GM21367 (cell line): ENCODE results near the gene TENT4B.

ENCODE experiments used
- ATAC-seq: cut with Tn5 transposase; IDR thresholded peaks from one replicate; pipeline ENCODE4 v1.9.1; 2021; ENCODE audit not compliant: unreplicated experiment

TENT4B gene

DNA sequence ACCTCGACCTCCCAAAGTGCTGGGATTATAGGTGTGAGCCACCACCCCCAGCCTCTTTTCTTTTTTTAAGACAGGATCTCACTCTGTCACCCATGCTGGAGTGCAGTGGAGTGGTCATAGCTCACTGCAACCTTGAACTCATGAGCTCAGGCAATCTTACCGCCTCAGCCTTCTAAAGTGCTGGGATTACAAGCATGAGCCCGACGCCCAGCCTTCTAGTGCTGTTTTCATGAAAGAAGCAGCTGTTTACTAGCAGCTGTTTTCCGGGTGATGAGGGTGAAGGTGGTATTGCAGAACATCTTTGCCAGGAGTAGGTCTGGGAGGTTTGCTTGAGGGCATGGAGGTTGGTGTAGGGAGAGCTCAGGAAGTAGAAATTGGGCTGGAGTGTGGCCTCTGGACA, 115.2 kb downstream of the TENT4B start:
- no peak for ATAC-seq

- ATAC-seq, result no peak
These were observed 116.1 kb downstream of the TENT4B start for GRCh38 chr16:50269061-50269705.

DNA sequence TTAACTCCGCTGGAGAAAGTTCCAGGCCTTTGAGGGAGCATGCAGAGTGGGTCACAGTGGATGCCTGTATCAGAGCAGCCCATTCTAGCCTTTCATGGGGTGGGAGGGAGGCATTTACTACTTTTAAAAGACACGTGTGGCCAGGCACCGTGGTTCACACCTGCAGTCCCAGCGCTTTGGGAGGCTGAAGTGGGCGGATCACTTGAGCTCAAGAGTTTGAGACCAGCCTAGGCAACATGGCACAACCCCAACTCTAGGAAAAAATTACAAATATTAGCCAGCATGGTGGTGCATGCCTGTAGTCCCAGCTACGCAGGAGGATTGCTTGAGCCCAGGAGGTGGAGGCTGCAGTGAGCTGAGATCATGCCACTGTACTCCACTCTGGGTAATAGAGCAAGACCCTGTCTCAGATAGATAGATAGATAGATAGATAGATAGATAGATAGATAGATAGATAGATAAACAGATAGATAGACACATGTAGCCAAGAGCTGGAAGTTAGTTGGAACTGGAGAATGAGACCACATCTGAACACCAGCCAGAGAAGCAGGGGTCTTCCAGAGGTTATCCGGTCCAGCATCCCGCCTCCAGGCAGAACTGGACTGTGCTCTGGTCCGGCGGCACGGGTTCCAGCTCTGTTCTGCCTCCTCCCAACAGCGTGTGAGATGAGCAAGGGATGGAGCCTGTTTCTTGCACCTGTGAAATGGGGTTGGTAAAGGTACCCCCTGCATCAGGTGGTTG, 116.8 kb downstream of the TENT4B start:
- ATAC-seq, result no peak

DNA sequence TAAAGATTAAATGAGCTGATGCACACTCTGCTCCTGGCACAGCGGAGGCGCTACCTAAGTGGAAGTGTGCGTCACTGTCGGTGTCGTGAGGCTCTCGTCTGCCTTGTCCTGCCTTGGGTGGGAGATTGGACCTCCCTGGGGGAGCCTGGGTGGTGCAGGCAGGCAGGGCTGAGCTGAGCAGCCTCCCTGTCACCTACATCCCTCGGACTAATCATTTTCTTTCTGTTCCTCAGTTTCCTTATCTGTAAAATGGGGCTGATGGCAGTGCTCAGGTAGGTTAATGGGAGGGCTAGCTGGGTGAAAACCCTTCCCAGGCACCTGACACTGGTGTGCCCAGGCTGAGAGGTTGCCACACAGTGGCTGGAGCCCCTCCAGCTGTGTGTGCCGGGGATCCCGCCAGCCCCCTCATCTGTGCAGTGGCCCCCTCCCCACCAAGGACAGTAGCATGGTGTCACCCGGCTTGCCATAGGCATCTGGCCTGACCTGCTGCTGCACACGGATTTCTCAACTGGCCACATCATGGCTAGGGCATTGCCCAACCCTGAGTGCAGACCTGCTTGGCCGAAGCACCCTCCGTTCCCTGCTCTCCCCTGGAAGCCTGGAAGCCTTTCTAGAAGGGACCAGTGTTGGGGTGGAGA, 117.5 kb downstream of the TENT4B start:
- ATAC-seq, result no peak

DNA sequence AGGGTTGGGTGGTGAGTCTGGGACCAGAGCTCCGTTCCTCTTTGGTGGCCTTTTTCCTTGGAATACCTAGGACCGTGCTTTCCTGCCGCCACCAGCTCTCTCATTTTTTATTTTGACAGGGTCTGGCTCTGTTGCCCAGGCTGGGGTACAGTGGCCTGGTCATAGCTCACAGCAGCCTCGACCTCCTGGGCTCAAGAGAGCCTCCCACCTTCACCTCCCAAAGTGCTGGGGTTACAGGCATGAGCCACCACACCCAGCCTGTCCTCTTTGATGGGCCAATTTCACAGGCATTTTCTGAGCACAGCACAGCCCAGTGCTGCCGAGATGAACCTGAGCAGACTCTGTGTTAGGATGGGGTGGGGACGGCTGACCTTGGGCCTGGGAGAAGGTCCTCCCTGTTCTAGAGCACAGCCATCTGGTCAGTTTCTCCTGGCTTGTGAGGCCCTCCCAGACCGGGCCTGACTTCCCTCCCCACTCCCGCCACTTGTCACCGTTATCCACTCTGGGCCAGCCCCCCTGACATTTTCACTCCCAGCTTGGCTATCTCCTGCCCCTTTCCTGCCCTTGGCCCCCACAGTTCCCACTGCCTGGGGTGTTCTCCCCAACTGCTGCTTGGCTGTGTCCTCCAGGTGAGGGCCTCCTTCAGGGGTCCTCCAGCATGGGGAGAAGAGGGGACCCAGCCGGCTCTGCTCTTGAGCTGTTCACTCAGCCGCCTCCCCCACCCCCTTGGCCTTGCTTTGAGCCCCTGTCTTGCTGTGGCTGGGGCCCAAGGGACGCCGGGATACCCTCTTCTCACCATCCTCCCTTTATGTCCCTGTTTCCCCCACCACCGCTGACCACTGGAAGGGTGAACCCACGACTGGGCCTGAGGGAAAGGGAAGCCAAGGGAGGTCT, 118.3 kb downstream of the TENT4B start:
- ATAC-seq, result no peak

- ATAC-seq, result no peak
These were observed 119.0 kb downstream of the TENT4B start for GRCh38 chr16:50272111-50272571.

- no peak for ATAC-seq
These were observed 119.7 kb downstream of the TENT4B start for GRCh38 chr16:50272687-50273381.

- no peak for ATAC-seq
These were observed 120.2 kb downstream of the TENT4B start for GRCh38 chr16:50273382-50273690.

DNA sequence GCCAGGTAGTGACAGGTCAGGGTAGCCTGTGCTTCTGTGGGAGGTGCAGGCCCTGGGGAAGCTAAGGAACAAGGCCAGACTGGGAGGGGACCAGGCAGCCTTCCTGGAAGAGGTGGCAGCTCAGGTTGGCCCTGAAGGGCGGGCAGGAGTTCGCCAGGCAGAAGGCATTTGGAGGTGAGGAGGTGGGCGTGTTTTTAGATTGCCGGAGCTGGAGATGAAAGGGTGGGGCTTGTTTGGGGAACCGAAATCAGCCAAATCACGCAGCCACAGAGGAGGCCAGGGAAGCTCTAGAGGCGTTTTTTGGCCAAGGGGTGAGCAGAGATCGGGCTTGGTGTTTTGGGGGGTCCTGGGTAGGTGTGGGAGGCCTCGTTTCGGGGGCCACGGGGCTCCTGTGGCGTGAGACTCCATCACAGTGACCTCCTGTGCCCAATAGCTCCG, 120.8 kb downstream of the TENT4B start:
- peak; percentile 57 for ATAC-seq

GRCh38 chr16:50274326-50275097, 121.4 kb downstream of the TENT4B start:
- peak; percentile 33 for ATAC-seq

DNA sequence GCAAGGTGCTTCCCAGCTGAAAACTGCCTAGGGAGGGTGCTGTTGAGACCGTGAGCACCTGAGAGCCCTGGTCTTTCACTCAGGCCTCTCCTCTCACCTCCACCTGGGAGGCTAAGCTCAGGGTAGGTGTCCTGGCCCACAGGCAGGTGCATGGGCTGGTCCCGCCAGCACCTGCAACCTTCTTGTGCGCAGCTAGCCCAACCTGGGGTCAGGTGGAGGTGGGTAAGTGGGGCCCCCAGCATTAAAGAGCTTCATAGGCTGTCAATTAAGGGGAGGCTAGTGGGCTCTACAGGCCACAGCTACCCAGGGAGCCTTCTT, 122.0 kb downstream of the TENT4B start:
- no peak for ATAC-seq

- ATAC-seq, result no peak
These were observed 122.6 kb downstream of the TENT4B start for GRCh38 chr16:50275428-50276325.

DNA sequence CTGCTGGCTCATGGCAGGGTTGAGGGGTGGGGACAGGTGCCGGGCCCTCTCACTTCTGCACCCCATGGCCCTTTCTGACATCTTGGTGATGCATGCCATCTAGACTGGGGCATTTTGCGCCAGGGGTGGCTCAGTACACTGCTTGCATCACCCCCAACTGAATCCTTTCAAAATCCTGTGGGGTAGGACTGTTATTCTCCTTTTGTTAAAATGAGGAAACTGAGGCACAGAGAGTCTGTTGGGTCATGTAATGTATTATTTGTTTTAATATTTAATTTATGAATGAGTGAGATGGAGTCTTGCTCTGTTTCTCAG, 123.2 kb downstream of the TENT4B start:
- no peak for ATAC-seq

DNA sequence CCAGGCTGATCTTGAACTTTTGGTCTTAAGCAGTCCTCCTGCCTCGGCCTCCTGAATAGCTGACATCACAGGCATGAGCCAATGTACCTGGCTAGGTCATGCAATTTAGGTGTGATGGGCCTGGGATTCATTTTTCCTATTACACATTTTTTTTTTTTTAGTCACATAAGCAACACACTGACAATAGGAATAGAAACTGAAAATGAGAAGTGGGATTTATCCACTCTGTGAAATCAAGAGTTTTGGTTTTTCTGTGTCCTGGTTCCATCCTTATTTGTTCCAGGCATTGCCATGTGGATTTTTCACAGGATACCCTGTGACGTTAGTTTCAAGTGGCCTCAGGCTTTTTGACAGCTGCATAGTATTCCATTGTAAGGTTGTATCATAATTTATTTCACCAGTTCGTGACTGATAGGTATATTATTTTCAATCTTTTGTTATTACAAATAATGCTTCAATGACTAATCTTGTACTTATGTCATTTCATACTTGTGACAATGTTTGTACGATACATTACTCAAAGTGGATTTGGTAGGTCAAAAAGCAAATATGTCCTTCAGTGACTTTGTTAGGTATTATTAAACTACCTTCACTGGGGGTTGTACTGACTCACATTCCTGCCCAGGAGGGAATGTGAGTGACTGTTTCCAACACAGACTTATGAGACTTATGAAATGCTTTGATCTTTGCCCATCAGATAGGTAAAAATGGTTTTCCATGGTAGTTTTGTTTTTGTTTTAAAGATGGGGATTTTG, 123.9 kb downstream of the TENT4B start:
- ATAC-seq, result no peak

DNA sequence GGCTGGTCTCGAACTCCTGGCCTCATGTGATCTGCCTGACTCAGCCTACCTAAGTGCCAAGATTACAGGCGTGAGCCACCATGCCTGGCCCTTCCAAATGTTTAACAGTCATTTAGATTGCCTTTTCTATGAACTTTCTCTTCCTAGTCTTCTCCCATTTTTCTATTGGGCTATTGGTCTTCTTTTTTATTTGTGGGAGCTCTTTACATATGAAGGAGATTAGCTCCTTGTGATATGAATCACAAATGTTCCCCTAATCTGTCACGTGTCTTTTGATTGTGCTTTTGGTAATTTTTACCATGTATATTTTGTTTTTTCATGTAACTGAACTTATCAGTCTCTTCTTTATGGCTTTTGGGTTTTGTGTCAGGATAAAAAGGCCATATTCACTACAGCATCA, 125.1 kb downstream of the TENT4B start:
- no peak for ATAC-seq

GRCh38 chr16:50279504-50279865, 126.4 kb downstream of the TENT4B start:
- no peak for ATAC-seq

DNA sequence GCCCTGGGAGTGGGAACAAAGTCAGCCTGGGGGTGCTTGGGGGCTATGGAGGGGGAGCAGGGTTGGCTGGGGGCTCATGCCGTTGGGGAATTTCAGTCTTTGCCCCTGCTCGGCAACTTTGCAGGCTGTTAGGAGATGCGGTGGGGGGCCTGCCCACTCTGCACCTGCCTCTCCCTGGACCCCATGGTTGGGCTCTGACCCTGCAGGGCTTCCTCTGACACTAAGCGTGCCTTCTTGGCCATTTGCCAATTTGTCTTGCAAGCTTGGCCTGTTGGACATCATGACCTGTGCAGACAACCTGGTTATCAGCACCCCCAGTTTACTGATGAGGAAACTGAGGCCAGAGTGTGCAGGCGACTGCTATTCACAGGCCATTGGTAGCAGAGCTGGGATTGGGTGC, 127.8 kb downstream of the TENT4B start:
- ATAC-seq, result no peak
